Right lobe of liver (tissue), 4 donors: ENCODE results near the gene CCDC88B.

Experiments
- POLR2A ChIP-seq: fragments of 450-650 bp; IDR thresholded peaks from one replicate; pipeline ENCODE4 v1.6.1; 2017; ENCODE audit warnings: antibody characterized with exemption, mild to moderate bottlenecking
- TF ChIP-seq, protein P1 (sequence below), 4 donors: fragments of 200-600 bp in 3 of 4; fragments of 450-650 bp in 1 of 4; IDR thresholded peaks; one replicate each; pipeline versions ENCODE4 v1.5.1 to v1.8.0; 2016 to 2022; ENCODE audit warnings: antibody characterized with exemption in 4 of 4, mild to moderate bottlenecking in 2 of 4
- donor health status: DM: no; HTN: no; CAD: no.
- donor health status: DM: no; HTN: no; CAD: no.
- donor health status: DM: no; HTN: yes; CAD: no.

DNA sequence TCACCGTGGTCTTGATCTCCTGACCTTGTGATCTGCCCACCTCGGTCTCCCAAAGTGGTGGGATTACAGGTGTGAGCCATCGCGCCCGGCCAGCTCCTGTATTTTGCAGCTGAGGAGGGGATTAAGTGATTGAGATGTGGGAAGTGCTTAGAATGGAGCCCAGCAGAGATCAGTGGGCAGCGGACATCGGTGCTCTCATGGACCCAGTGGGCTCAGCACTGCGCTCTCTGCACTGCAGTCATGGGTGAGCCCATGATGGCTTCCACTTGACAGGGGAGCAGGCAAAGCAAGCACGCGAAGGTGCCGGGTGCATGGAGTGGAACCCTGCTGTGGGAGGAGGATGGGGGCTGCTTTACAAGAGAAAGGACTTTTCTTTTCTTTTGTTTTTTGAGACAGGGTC, 9.1 kb upstream of the CCDC88B start:
- TF ChIP-seq, protein P1, sequence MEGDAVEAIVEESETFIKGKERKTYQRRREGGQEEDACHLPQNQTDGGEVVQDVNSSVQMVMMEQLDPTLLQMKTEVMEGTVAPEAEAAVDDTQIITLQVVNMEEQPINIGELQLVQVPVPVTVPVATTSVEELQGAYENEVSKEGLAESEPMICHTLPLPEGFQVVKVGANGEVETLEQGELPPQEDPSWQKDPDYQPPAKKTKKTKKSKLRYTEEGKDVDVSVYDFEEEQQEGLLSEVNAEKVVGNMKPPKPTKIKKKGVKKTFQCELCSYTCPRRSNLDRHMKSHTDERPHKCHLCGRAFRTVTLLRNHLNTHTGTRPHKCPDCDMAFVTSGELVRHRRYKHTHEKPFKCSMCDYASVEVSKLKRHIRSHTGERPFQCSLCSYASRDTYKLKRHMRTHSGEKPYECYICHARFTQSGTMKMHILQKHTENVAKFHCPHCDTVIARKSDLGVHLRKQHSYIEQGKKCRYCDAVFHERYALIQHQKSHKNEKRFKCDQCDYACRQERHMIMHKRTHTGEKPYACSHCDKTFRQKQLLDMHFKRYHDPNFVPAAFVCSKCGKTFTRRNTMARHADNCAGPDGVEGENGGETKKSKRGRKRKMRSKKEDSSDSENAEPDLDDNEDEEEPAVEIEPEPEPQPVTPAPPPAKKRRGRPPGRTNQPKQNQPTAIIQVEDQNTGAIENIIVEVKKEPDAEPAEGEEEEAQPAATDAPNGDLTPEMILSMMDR (IDR thresholded peaks at IDR 0.05), result no peak
- TF ChIP-seq POLR2A, result no peak
